WTC11 (cell line): Measurements from ENCODE around the gene GPR84.

Experiments used
- ATF1 ChIP-seq: sonication (generic); formaldehyde crosslinking; IDR thresholded peaks from 2 replicates; pipeline ENCODE4 v1.8.1; 2023; ENCODE audit warnings: mild to moderate bottlenecking, moderate library complexity, missing genetic modification reagents
- CREB1 ChIP-seq: sonication (generic); formaldehyde crosslinking; IDR thresholded peaks from 2 replicates; pipeline ENCODE4 v1.8.0; 2023; ENCODE audit warnings: mild to moderate bottlenecking, missing genetic modification reagents
- EMX1 ChIP-seq: fragments of 250-450 bp; sonication (Bioruptor Pico); IDR thresholded peaks from 2 replicates; pipeline ENCODE4 v1.8.0; 2021; ENCODE audit warnings: mild to moderate bottlenecking
- ZNF219 ChIP-seq: sonication (generic); formaldehyde crosslinking; IDR thresholded peaks from 2 replicates; pipeline ENCODE4 v1.8.0; 2023; ENCODE audit warnings: missing genetic modification reagents, mild to moderate bottlenecking, borderline replicate concordance
- TF ChIP-seq, protein P1 (sequence below): fragments of 200-600 bp; IDR thresholded peaks from 2 replicates; pipeline ENCODE4 v1.8.0; 2022; ENCODE audit warnings: antibody characterized with exemption
- TF ChIP-seq, protein P2 (sequence below): sonication (generic); formaldehyde crosslinking; IDR thresholded peaks from 2 replicates; pipeline ENCODE4 v1.8.1; 2022; ENCODE audit warnings: low read depth, missing genetic modification reagents, borderline replicate concordance

- no peak for TF ChIP-seq ZNF219 (CRISPR knock-in tag)
- TF ChIP-seq, protein P1, sequence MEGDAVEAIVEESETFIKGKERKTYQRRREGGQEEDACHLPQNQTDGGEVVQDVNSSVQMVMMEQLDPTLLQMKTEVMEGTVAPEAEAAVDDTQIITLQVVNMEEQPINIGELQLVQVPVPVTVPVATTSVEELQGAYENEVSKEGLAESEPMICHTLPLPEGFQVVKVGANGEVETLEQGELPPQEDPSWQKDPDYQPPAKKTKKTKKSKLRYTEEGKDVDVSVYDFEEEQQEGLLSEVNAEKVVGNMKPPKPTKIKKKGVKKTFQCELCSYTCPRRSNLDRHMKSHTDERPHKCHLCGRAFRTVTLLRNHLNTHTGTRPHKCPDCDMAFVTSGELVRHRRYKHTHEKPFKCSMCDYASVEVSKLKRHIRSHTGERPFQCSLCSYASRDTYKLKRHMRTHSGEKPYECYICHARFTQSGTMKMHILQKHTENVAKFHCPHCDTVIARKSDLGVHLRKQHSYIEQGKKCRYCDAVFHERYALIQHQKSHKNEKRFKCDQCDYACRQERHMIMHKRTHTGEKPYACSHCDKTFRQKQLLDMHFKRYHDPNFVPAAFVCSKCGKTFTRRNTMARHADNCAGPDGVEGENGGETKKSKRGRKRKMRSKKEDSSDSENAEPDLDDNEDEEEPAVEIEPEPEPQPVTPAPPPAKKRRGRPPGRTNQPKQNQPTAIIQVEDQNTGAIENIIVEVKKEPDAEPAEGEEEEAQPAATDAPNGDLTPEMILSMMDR: no peak
- TF ChIP-seq, protein P2, sequence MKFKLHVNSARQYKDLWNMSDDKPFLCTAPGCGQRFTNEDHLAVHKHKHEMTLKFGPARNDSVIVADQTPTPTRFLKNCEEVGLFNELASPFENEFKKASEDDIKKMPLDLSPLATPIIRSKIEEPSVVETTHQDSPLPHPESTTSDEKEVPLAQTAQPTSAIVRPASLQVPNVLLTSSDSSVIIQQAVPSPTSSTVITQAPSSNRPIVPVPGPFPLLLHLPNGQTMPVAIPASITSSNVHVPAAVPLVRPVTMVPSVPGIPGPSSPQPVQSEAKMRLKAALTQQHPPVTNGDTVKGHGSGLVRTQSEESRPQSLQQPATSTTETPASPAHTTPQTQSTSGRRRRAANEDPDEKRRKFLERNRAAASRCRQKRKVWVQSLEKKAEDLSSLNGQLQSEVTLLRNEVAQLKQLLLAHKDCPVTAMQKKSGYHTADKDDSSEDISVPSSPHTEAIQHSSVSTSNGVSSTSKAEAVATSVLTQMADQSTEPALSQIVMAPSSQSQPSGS (CRISPR knock-in tag): no peak
- no peak for TF ChIP-seq CREB1 (CRISPR knock-in tag)
- no peak for TF ChIP-seq ATF1 (CRISPR knock-in tag)
- no peak for TF ChIP-seq EMX1 (CRISPR knock-in tag)
These were observed 26.9 kb downstream of the GPR84 start for GRCh38 chr12:54337280-54337842.
